SK-N-SH (cell line): ENCODE results near the gene KIAA0513. TPM values are rescaled to one million over a fixed set of nuclear protein-coding genes. Genes with fewer than 3 reads are reported as not detected.

Experiments
- CTCF ChIA-PET: fragments of 300-600, 350-600 bp; formaldehyde crosslinking; extraction: SDS; loops from one replicate; lab custom pipeline; 2021; lab: Yijun Ruan, JAX
- POLR2A ChIA-PET: fragments of 350-600 bp; sonication (Branson Sonifier 250); formaldehyde crosslinking; extraction: SDS; loops from one replicate; lab custom pipeline; 2020; ENCODE audit warnings: antibody characterized with exemption, inconsistent platforms; lab: Yijun Ruan, JAX
- DNase-seq: peaks from one replicate; pipeline ENCODE4 v3.0.0; 2012
- H2AFZ ChIP-seq: fragments of 200-600 bp; sonication (generic); 2 replicates; pipeline ENCODE4 v1.8.1; 2016; ENCODE audit warnings: antibody characterized with exemption, mild to moderate bottlenecking, low read depth
- H3F3A ChIP-seq: fragments of 200-600 bp; sonication (generic); replicated peaks from 2 replicates; pipeline ENCODE3; 2016; ENCODE audit warnings: antibody characterized with exemption, mild to moderate bottlenecking; ENCODE audit not compliant: insufficient read depth
- H3K27ac ChIP-seq, 2 experiments: fragments of 200-500 bp in 1 of 2; fragments of 200-600 bp in 1 of 2; sonication (Bioruptor generic) in 1 of 2; sonication (generic), shearing (Covaris generic) in 1 of 2; 2 replicates each; pipeline versions ENCODE4 v1.5.1 to v1.6.1; 2014 to 2016; ENCODE audit warnings: low read depth in 2 of 2, inconsistent platforms in 1 of 2, low read length in 1 of 2, mild to moderate bottlenecking in 1 of 2, mixed read lengths in 1 of 2
- H3K27me3 ChIP-seq: fragments of 200-600 bp; sonication (generic), shearing (Covaris generic); 2 replicates; pipeline ENCODE4 v1.6.1; 2016; ENCODE audit warnings: mixed run types; ENCODE audit not compliant: insufficient read depth
- H3K36me3 ChIP-seq, 2 experiments: fragments of 200-500 bp in 1 of 2; fragments of 200-600 bp in 1 of 2; sonication (Bioruptor generic) in 1 of 2; sonication (generic) in 1 of 2; replicated peaks in 1 of 2; 2 replicates each; pipeline versions ENCODE3 to v1.5.1; 2014 to 2016; ENCODE audit warnings: low read length in 1 of 2, mild to moderate bottlenecking in 1 of 2; ENCODE audit not compliant: insufficient read depth in 2 of 2, control insufficient read depth in 1 of 2
- H3K4me1 ChIP-seq, 2 experiments: fragments of 200-500 bp in 1 of 2; fragments of 200-600 bp in 1 of 2; sonication (Bioruptor generic) in 1 of 2; sonication (generic), shearing (Covaris generic) in 1 of 2; 2 replicates each; pipeline versions ENCODE4 v1.5.1 to v1.6.1; 2014 to 2016; ENCODE audit warnings: low read depth in 1 of 2, low read length in 1 of 2, mixed run types in 1 of 2; ENCODE audit not compliant: insufficient read depth in 2 of 2, control insufficient read depth in 1 of 2
- H3K4me2 ChIP-seq: fragments of 200-600 bp; sonication (generic), shearing (Covaris generic); 2 replicates; pipeline ENCODE4 v1.6.1; 2017; ENCODE audit warnings: mixed run types
- H3K4me3 ChIP-seq, 2 experiments: fragments of 200-500 bp in 1 of 2; fragments of 200-600 bp in 1 of 2; sonication (Bioruptor generic) in 1 of 2; sonication (generic), shearing (Covaris generic) in 1 of 2; 2 replicates each; pipeline versions ENCODE4 v1.5.1 to v1.8.1; 2014 to 2016; ENCODE audit warnings: low read depth in 2 of 2, inconsistent platforms in 1 of 2, low read length in 1 of 2, mild to moderate bottlenecking in 1 of 2, mixed read lengths in 1 of 2, moderate library complexity in 1 of 2
- H3K79me2 ChIP-seq: fragments of 200-600 bp; sonication (generic); 2 replicates; pipeline ENCODE4 v1.8.1; 2017; ENCODE audit warnings: mild to moderate bottlenecking; ENCODE audit not compliant: insufficient read depth
- H3K9ac ChIP-seq: fragments of 200-600 bp; sonication (generic); 2 replicates; pipeline ENCODE4 v1.6.1; 2017; ENCODE audit warnings: mixed run types
- H3K9me2 ChIP-seq: fragments of 200-600 bp; sonication (generic); 2 replicates; pipeline ENCODE4 v1.6.1; 2017; ENCODE audit warnings: mixed run types
- H3K9me3 ChIP-seq: fragments of 200-600 bp; sonication (generic); 2 replicates; pipeline ENCODE4 v1.6.1; 2017; ENCODE audit warnings: mixed run types, mild to moderate bottlenecking, moderate library complexity
- H4K20me1 ChIP-seq: fragments of 200-600 bp; sonication (generic); 2 replicates; pipeline ENCODE4 v1.6.1; 2017; ENCODE audit warnings: mild to moderate bottlenecking, mixed run types; ENCODE audit not compliant: insufficient read depth
- ELF1 ChIP-seq: IDR thresholded peaks from 2 replicates; pipeline ENCODE4 v1.4.0; 2012
- EP300 ChIP-seq, 2 experiments: IDR thresholded peaks; 2 replicates each; pipeline versions ENCODE4 v1.4.0 to v1.6.1; 2012; ENCODE audit warnings: borderline replicate concordance in 1 of 2, low read depth in 1 of 2, low read length in 1 of 2
- EZH2phosphoT487 ChIP-seq: fragments of 200-600 bp; sonication (generic); IDR thresholded peaks from 2 replicates; pipeline ENCODE4 v1.6.1; 2017; ENCODE audit warnings: low read depth, mixed run types, mild to moderate bottlenecking, antibody characterized with exemption, moderate library complexity, borderline replicate concordance
- FOSL2 ChIP-seq: IDR thresholded peaks from 2 replicates; pipeline ENCODE4 v1.4.0; 2012; ENCODE audit warnings: low read depth, mild to moderate bottlenecking, moderate library complexity, borderline replicate concordance
- FOXJ3 ChIP-seq: sonication (generic); formaldehyde crosslinking; IDR thresholded peaks from 2 replicates; pipeline ENCODE4 v1.5.1; 2020; ENCODE audit warnings: mild to moderate bottlenecking, missing genetic modification reagents
- FOXM1 ChIP-seq: IDR thresholded peaks from 2 replicates; pipeline ENCODE4 v1.4.0; 2012; ENCODE audit warnings: low read depth, mild to moderate bottlenecking
- GATA2 ChIP-seq: sonication (generic); formaldehyde crosslinking; IDR thresholded peaks from 2 replicates; pipeline ENCODE4 v1.5.0; 2020; ENCODE audit warnings: mild to moderate bottlenecking, missing genetic modification reagents
- JUND ChIP-seq: IDR thresholded peaks from 2 replicates; pipeline ENCODE4 v1.4.0; 2012
- NFIC ChIP-seq: IDR thresholded peaks from 2 replicates; pipeline ENCODE4 v1.4.0; 2012; ENCODE audit warnings: borderline replicate concordance
- NRF1 ChIP-seq: IDR thresholded peaks from 2 replicates; pipeline ENCODE4 v1.6.1; 2012; ENCODE audit warnings: low read depth, mild to moderate bottlenecking, low read length
- POLR2AphosphoS5 ChIP-seq: IDR thresholded peaks from 2 replicates; pipeline ENCODE4 v1.6.1; 2012; ENCODE audit warnings: low read depth, low read length
- RAD21 ChIP-seq: IDR thresholded peaks from 2 replicates; pipeline ENCODE4 v1.6.1; 2012; ENCODE audit warnings: mild to moderate bottlenecking, low read length
- RCOR1 ChIP-seq: fragments of 150-350 bp; IDR thresholded peaks from 2 replicates; pipeline ENCODE4 v1.6.1; 2017; ENCODE audit warnings: antibody characterized with exemption, low read length
- RXRA ChIP-seq: IDR thresholded peaks from 2 replicates; pipeline ENCODE4 v1.4.0; 2012; ENCODE audit warnings: low read depth, mild to moderate bottlenecking, borderline replicate concordance
- TAF1 ChIP-seq: IDR thresholded peaks from 2 replicates; pipeline ENCODE4 v1.6.1; 2012; ENCODE audit warnings: low read depth, mild to moderate bottlenecking, low read length, moderate library complexity, borderline replicate concordance
- TCF12 ChIP-seq: IDR thresholded peaks from 2 replicates; pipeline ENCODE4 v1.4.0; 2012
- WGBS: methylation state at CpG from one replicate; pipeline ENCODE4 v1.1.6; 2017; ENCODE audit warnings: low lambda C conversion rate; 5-methylcytosine and 5-hydroxymethylcytosine counted together
- polyA plus RNA-seq, 3 experiments: library from polyadenylated mRNA; depleted of rRNA; stranded (reverse); fragments of >200 nt; gene quantifications; 2 replicates each; pipeline ENCODE4 v1.2.3, GENCODE V29; 2012
- TF ChIP-seq, protein P1 (sequence below): fragments of 200-600 bp; sonication (generic); IDR thresholded peaks from 2 replicates; pipeline ENCODE4 v1.6.1; 2017; ENCODE audit warnings: antibody characterized with exemption, mild to moderate bottlenecking, moderate library complexity
- TF ChIP-seq, protein P2 (sequence below): IDR thresholded peaks from 2 replicates; pipeline ENCODE4 v1.4.0; 2012; ENCODE audit warnings: low read depth, borderline replicate concordance
- TF ChIP-seq, protein P3 (sequence below): IDR thresholded peaks from 2 replicates; pipeline ENCODE4; 2012

Gene KIAA0513
- polyA plus RNA-seq, 1 of the 3 experiments (the other 2 are of a cell fraction): 6.5 TPM

DNA sequence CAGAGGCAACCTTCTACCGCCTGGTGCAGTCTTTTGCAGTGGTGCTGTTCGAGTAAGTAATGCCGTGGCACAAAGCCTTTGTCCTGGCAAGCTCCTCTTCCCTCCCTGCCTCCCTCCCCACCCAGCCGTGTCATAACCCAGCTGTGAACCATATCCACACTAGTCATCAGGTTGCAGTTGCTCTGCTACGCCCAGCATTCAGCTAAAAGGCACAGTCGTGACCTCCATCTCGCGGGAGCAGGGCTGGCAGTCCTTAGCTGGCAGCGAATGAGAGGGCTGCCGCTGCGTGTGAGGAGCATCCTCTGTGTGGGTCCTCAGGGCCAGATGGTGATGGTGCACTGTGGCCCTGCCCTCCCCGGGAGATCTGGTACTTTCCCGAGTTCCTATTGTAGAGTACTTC is 45.4 kb downstream of the KIAA0513 start:
- no peaks in the 10 kb centered on the region for H3F3A ChIP-seq
- 91% methylated on average over 10 of the region's 13 CpGs for WGBS
- H3K9ac ChIP-seq: no peak overlapping the region
- no peak overlapping the region for H2AFZ ChIP-seq
- H3K4me1 ChIP-seq: no peaks in the 10 kb centered on the region
- CTCF ChIA-PET: interaction anchor here (0.9 to 2.0 kb wide), 3 partner anchors 14 to 42 kb away, joined by 3 to 8 read pairs (median 3); no protein-coding TSS in a partner anchor
- POLR2A ChIA-PET: no interaction called here
- H4K20me1 ChIP-seq: no peaks in the 10 kb centered on the region
- peaks cover 0 to 3% of the 10 kb centered on the region in 2 experiments for H3K36me3 ChIP-seq
- no peak overlapping the region for H3K4me3 ChIP-seq
- H3K9me3 ChIP-seq: no peaks in the 10 kb centered on the region
- DNase-seq: no peak
- H3K27me3 ChIP-seq: no peaks in the 10 kb centered on the region
- no peak overlapping the region for H3K4me2 ChIP-seq
- H3K27ac ChIP-seq: no peak overlapping the region
- no peak for TF ChIP-seq RXRA
- no peak for TF ChIP-seq ELF1
- no peak for TF ChIP-seq EP300 (IDR thresholded peaks at IDR 0.05; ENCODE audit: borderline replicate concordance in 1 of 2, low read depth in 1 of 2, low read length in 1 of 2)
- no peak for TF ChIP-seq JUND
- TF ChIP-seq, protein P1, sequence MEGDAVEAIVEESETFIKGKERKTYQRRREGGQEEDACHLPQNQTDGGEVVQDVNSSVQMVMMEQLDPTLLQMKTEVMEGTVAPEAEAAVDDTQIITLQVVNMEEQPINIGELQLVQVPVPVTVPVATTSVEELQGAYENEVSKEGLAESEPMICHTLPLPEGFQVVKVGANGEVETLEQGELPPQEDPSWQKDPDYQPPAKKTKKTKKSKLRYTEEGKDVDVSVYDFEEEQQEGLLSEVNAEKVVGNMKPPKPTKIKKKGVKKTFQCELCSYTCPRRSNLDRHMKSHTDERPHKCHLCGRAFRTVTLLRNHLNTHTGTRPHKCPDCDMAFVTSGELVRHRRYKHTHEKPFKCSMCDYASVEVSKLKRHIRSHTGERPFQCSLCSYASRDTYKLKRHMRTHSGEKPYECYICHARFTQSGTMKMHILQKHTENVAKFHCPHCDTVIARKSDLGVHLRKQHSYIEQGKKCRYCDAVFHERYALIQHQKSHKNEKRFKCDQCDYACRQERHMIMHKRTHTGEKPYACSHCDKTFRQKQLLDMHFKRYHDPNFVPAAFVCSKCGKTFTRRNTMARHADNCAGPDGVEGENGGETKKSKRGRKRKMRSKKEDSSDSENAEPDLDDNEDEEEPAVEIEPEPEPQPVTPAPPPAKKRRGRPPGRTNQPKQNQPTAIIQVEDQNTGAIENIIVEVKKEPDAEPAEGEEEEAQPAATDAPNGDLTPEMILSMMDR: no peak
- no peak for TF ChIP-seq TAF1
- no peak for TF ChIP-seq NRF1
- no peak for TF ChIP-seq RAD21
- no peak for TF ChIP-seq EZH2phosphoT487
- TF ChIP-seq FOXJ3 (CRISPR knock-in tag): no peak
- no peak for TF ChIP-seq FOXM1
- TF ChIP-seq FOSL2: no peak
- no peak for TF ChIP-seq POLR2AphosphoS5
- TF ChIP-seq, protein P2, sequence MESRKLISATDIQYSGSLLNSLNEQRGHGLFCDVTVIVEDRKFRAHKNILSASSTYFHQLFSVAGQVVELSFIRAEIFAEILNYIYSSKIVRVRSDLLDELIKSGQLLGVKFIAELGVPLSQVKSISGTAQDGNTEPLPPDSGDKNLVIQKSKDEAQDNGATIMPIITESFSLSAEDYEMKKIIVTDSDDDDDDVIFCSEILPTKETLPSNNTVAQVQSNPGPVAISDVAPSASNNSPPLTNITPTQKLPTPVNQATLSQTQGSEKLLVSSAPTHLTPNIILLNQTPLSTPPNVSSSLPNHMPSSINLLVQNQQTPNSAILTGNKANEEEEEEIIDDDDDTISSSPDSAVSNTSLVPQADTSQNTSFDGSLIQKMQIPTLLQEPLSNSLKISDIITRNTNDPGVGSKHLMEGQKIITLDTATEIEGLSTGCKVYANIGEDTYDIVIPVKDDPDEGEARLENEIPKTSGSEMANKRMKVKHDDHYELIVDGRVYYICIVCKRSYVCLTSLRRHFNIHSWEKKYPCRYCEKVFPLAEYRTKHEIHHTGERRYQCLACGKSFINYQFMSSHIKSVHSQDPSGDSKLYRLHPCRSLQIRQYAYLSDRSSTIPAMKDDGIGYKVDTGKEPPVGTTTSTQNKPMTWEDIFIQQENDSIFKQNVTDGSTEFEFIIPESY: no peak
- TF ChIP-seq, protein P3, sequence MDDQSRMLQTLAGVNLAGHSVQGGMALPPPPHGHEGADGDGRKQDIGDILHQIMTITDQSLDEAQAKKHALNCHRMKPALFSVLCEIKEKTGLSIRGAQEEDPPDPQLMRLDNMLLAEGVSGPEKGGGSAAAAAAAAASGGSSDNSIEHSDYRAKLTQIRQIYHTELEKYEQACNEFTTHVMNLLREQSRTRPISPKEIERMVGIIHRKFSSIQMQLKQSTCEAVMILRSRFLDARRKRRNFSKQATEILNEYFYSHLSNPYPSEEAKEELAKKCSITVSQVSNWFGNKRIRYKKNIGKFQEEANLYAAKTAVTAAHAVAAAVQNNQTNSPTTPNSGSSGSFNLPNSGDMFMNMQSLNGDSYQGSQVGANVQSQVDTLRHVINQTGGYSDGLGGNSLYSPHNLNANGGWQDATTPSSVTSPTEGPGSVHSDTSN: no peak
- no peak for TF ChIP-seq RCOR1
- no peak for TF ChIP-seq TCF12
- no peak for TF ChIP-seq GATA2 (CRISPR knock-in tag)
- TF ChIP-seq NFIC: no peak
- TF ChIP-seq, all 33 proteins: peak for 0
- H3K79me2 ChIP-seq: no peaks in the 10 kb centered on the region
- no peaks in the 10 kb centered on the region for H3K9me2 ChIP-seq
